Panc1 (cell line): ENCODE measurements around the gene MROH2A. TPM values are rescaled to one million over a fixed set of nuclear protein-coding genes. Genes with fewer than 3 reads are reported as not detected.

Experiments
- ATAC-seq: fragments of 200-7000 bp; cut with Tn5 transposase; 2 replicates; pipeline ENCODE4 v1.9.1; 2020; ENCODE audit warnings: mild to moderate bottlenecking, moderate library complexity
- BruUV-seq: library from RNA; stranded (reverse); fragments of 400-500 nt; replicated peaks from 2 replicates; lab custom pipeline; 2021; lab: Mats Ljungman, UMichigan
- CTCF ChIA-PET: fragments of 300-600 bp; sonication (Branson Sonifier 250); formaldehyde crosslinking; loops from one replicate; lab custom pipeline; 2022; ENCODE audit warnings: antibody characterized with exemption; lab: Charles Lee
- POLR2A ChIA-PET: fragments of 300-600 bp; sonication (Branson Sonifier 250); formaldehyde crosslinking; loops from one replicate; lab custom pipeline; 2022; ENCODE audit warnings: antibody characterized with exemption; lab: Charles Lee
- DNase-seq: peaks from one replicate; pipeline ENCODE4 v3.0.0-alpha.2; 2010; ENCODE audit warnings: low read depth, low spot score
- H3K27ac ChIP-seq: 2 replicates; pipeline ENCODE4 v1.5.1; 2011; ENCODE audit warnings: mild to moderate bottlenecking, low read length, inconsistent platforms
- H3K27me3 ChIP-seq: fragments of 200-500 bp; sonication (Bioruptor generic); 2 replicates; pipeline ENCODE4 v1.6.0; 2014; ENCODE audit warnings: low read length, inconsistent platforms; ENCODE audit not compliant: control insufficient read depth, insufficient read depth
- H3K36me3 ChIP-seq: fragments of 200-500 bp; sonication (Bioruptor generic); 2 replicates; pipeline ENCODE4 v1.5.1; 2014; ENCODE audit warnings: inconsistent platforms, mild to moderate bottlenecking, low read length, moderate library complexity; ENCODE audit not compliant: control insufficient read depth, insufficient read depth
- H3K4me1 ChIP-seq: 2 replicates; pipeline ENCODE4 v1.5.1; 2011; ENCODE audit warnings: inconsistent platforms, mild to moderate bottlenecking, low read length, moderate library complexity; ENCODE audit not compliant: control insufficient read depth, insufficient read depth
- H3K4me3 ChIP-seq, 2 experiments: 2 replicates each; pipeline ENCODE4 v1.5.1; 2011 to 2012; ENCODE audit warnings: low read depth in 2 of 2, low read length in 2 of 2, mild to moderate bottlenecking in 2 of 2, inconsistent platforms in 1 of 2, moderate library complexity in 1 of 2
- H3K9me3 ChIP-seq: fragments of 200-500 bp; sonication (Bioruptor generic); 2 replicates; pipeline ENCODE4 v1.5.1; 2014; ENCODE audit warnings: low read depth, mild to moderate bottlenecking, inconsistent platforms, low read length, moderate library complexity; ENCODE audit not compliant: control insufficient read depth, insufficient read depth
- CTCF ChIP-seq: fragments of 450-650 bp; IDR thresholded peaks from 2 replicates; pipeline ENCODE4 v1.5.1; 2017; ENCODE audit warnings: mild to moderate bottlenecking
- POLR2AphosphoS5 ChIP-seq: IDR thresholded peaks from 2 replicates; pipeline ENCODE4 v1.6.1; 2012; ENCODE audit warnings: mild to moderate bottlenecking, low read depth, low read length, moderate library complexity
- REST ChIP-seq, 2 experiments: IDR thresholded peaks; 2 replicates each; pipeline ENCODE4 v1.6.1; 2011 to 2012; ENCODE audit warnings: low read depth in 2 of 2, control low read depth in 1 of 2, low read length in 1 of 2, mild to moderate bottlenecking in 1 of 2, moderate library complexity in 1 of 2; ENCODE audit not compliant: insufficient read depth in 1 of 2
- SIN3A ChIP-seq: IDR thresholded peaks from 2 replicates; pipeline ENCODE4 v1.6.1; 2012; ENCODE audit warnings: low read depth, mild to moderate bottlenecking, low read length, moderate library complexity, borderline replicate concordance; ENCODE audit not compliant: insufficient read depth
- TCF7L2 ChIP-seq: IDR thresholded peaks from 2 replicates; pipeline ENCODE4 v1.6.1; 2011; ENCODE audit warnings: mild to moderate bottlenecking, low read depth, low read length, inconsistent platforms
- in situ Hi-C: cut with HindIII; loops from 2 replicates; pipeline ENCODE4 v1.10.0; 2016; ENCODE audit warnings: low sequenced_read_pairs, low pct_unique_long_range_greater_than_20kb
- intact Hi-C: fragments of 100-400 bp; cut with micrococcal nuclease; formaldehyde crosslinking; loops from one replicate; pipeline ENCODE4 v1.10.0; 2022; ENCODE audit not compliant: unreplicated experiment
- total RNA-seq: library from RNA; stranded (reverse); gene quantifications from one replicate; pipeline ENCODE4 v1.2.1, GENCODE V29; 2021; ENCODE audit not compliant: unreplicated experiment

MROH2A gene
- total RNA-seq, 1 experiment from 2014 or later: not detected

GRCh38 chr2:233838726-233839446 is 60.8 kb downstream of the MROH2A start:
- in situ Hi-C loops: no loop called here
- ATAC-seq (peak; percentile 46; the same call in 1 of the 2 replicates), DNase-seq (no peak)
- Histone ChIP-seq H3K36me3 (peaks cover 35% of the 10 kb centered on the region), H3K9me3 (no peaks in the 10 kb centered on the region), H3K27me3 (no peaks in the 10 kb centered on the region), H3K4me3 (no peak overlapping the region), H3K27ac (peak overlapping the region; percentile 73), H3K4me1 (peaks cover 50% of the 10 kb centered on the region)
- BruUV-seq: no TSS peak
- ChIA-PET POLR2A (no interaction called here), CTCF (no interaction called here)
- intact Hi-C loops: no loop called here
- no peak for TF ChIP-seq SIN3A
- TF ChIP-seq TCF7L2: no peak
- no peak for TF ChIP-seq REST (IDR thresholded peaks at IDR 0.05; ENCODE audit: insufficient read depth in 1 of 2, low read depth in 2 of 2, low read length in 1 of 2)
- no peak for TF ChIP-seq CTCF
- TF ChIP-seq POLR2AphosphoS5: no peak

GRCh38 chr2:233839447-233839820 is 61.3 kb downstream of the MROH2A start:
- Histone ChIP-seq H3K36me3 (peaks cover 39% of the 10 kb centered on the region), H3K27ac (peak overlapping the region; percentile 73)
- 0 out of 4 replicates have a peak, but pooled peaks of 1 of the 2 experiments have one; percentile 21 for TF ChIP-seq REST (IDR thresholded peaks at IDR 0.05; ENCODE audit: insufficient read depth in 1 of 2, low read depth in 2 of 2, low read length in 1 of 2)
- no peak for TF ChIP-seq SIN3A

More at GRCh38 chr2:233839447-233839820, 61.3 kb downstream of the MROH2A start:
- in situ Hi-C loops (no loop called here), intact Hi-C loops (no loop called here)
- no peaks in the 10 kb centered on the region for H3K27me3 ChIP-seq
- BruUV-seq: no TSS peak
- no peaks in the 10 kb centered on the region for H3K9me3 ChIP-seq
- no peak overlapping the region for H3K4me3 ChIP-seq
- ChIA-PET POLR2A (interaction anchor here (0.6 kb wide), 1 partner anchor 225 kb away, joined by 3 read pairs; no protein-coding TSS in a partner anchor), CTCF (no interaction called here)
- H3K4me1 ChIP-seq: peaks cover 44% of the 10 kb centered on the region
- DNase-seq: no peak
- peak; percentile 5; the same call in 1 of the 2 replicates for ATAC-seq
